ENCODE measurements around the gene NOL9. TPM values are rescaled to one million over a fixed set of nuclear protein-coding genes. Genes with fewer than 3 reads are reported as not detected.
"Not testable (repeated sequence)": the region's sequence is repeated elsewhere in the genome, so short reads cannot be mapped to it uniquely, and the experiment has no call there.

The NOL9 gene
- total and polyA plus RNA-seq, 5 experiments from 2014 or later = 10.4 to 93.0 (median 19.4) TPM

- peak overlapping the region in 3 of 10 donors; percentile 3 to 60 (median 57) for H3K27ac Mint-ChIP-seq
- no peaks in the 10 kb centered on the region for H3K9me3 Mint-ChIP-seq
- ATAC-seq = peak in 1 of 2 donors; percentile 2
- peaks cover 0 to 20% (median 3%) of the 10 kb centered on the region in 5 donors for H3K27me3 Mint-ChIP-seq
- peaks cover 7 to 41% (median 26%) of the 10 kb centered on the region in 4 donors for H3K4me1 Mint-ChIP-seq
- POLR2A ChIA-PET = no interaction called here
- H3K4me3 Mint-ChIP-seq = peak overlapping the region; percentile 47 to 81 (median 64)
- DNase-seq = no peak
- peaks cover 0 to 2% (median 0%) of the 10 kb centered on the region in 3 donors for H3K36me3 Mint-ChIP-seq
Observed at GRCh38 chr1:6496890-6497214, 57.5 kb downstream of the NOL9 start.

- peaks cover 12 to 46% (median 31%) of the 10 kb centered on the region in 4 donors for H3K4me1 Mint-ChIP-seq
- peak overlapping the region; percentile 47 to 73 (median 62) for H3K4me3 Mint-ChIP-seq
- POLR2A ChIA-PET = interaction anchor here (0.6 to 1.3 kb wide), 3 partner anchors 11 to 65 kb away, joined by 3 to 6 read pairs (median 4); no protein-coding TSS in a partner anchor
- DNase-seq (no peak), ATAC-seq (no peak)
- H3K27me3 Mint-ChIP-seq = peaks cover 0 to 15% (median 2%) of the 10 kb centered on the region in 5 donors
- peaks cover 0 to 2% (median 0%) of the 10 kb centered on the region in 3 donors for H3K36me3 Mint-ChIP-seq
- H3K9me3 Mint-ChIP-seq = no peaks in the 10 kb centered on the region
- peak overlapping the region in 5 of 10 donors; percentile 48 to 83 (median 68) for H3K27ac Mint-ChIP-seq
Observed at GRCh38 chr1:6496365-6496721, 58.0 kb downstream of the NOL9 start.

GRCh38 chr1:6495540-6496364 lies 58.6 kb downstream of the NOL9 start:
- ATAC-seq (no peak), DNase-seq (no peak)
- H3K4me3 Mint-ChIP-seq = peak overlapping the region; percentile 39 to 73 (median 54)
- peaks cover 0 to 2% (median 0%) of the 10 kb centered on the region in 3 donors for H3K36me3 Mint-ChIP-seq
- H3K4me1 Mint-ChIP-seq = peaks cover 14 to 50% (median 35%) of the 10 kb centered on the region in 4 donors
- H3K27ac Mint-ChIP-seq = peak overlapping the region in 8 of 10 donors; percentile 27 to 83 (median 68)
- H3K9me3 Mint-ChIP-seq = no peaks in the 10 kb centered on the region
- POLR2A ChIA-PET = interaction anchor here (0.6 to 1.3 kb wide), 6 partner anchors 11 to 107 kb away, joined by 3 to 6 read pairs (median 4); partner anchors contain the start of gene KLHL21
- H3K27me3 Mint-ChIP-seq = peaks cover 0 to 9% (median 0%) of the 10 kb centered on the region in 5 donors

DNA sequence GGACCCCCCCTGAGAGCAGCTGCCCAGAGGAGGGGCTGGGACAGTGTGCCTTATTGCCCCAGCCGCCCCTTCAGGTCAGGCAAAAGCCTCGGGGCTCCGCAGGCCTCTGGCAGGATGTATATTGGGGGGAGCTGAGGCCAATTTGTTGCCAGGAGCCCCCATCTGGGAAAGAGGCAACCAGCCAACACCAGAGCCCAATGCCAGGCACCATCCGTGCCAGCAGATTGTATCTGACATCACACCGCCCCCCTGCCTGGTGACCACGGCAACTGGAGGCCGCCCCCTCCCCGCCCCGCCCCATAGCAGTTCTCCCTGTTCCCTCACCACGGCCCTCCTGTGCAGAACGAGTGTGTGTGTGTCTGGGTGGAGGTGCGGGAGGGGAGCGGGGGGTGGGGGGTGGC lies 59.3 kb downstream of the NOL9 start:
- Mint-ChIP-seq H3K27ac (peak overlapping the region in 3 of 10 donors; percentile 14 to 85 (median 37)), H3K36me3 (peaks cover 0 to 2% (median 0%) of the 10 kb centered on the region in 3 donors), H3K4me1 (peaks cover 17 to 50% (median 37%) of the 10 kb centered on the region in 4 donors), H3K9me3 (no peaks in the 10 kb centered on the region), H3K27me3 (peaks cover 0 to 7% (median 0%) of the 10 kb centered on the region in 5 donors), H3K4me3 (no peak overlapping the region)
- peak in 1 of 2 donors; percentile 15 for ATAC-seq
- POLR2A ChIA-PET = interaction anchor here (0.6 to 1.3 kb wide), 5 partner anchors 26 to 108 kb away, joined by 3 to 5 read pairs (median 3); partner anchors contain the start of gene KLHL21
- no peak for DNase-seq

DNA sequence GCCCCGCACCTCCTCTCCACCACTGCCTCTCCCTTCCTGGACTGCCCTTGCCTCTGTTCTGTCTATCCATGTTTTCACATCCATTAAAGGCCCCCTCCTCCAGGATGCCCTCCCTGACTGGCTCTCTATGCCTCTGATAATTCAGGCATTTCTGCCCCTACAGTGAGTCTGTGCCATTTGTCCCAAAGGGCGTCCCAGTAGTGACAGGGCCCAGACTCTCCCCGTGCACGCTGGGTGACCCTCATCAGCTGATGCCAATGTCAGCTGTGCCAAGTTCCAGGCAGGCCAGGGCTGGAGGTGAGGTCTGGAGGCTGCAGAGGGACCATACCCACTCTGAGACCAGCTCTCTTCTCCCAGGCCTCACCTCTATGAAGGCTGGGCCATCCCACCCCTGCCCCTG lies 59.7 kb downstream of the NOL9 start:
- H3K9me3 Mint-ChIP-seq = no peaks in the 10 kb centered on the region
- peaks cover 0 to 7% (median 0%) of the 10 kb centered on the region in 5 donors for H3K27me3 Mint-ChIP-seq
- POLR2A ChIA-PET = interaction anchor here (0.7 to 1.3 kb wide), 3 partner anchors 26 to 108 kb away, joined by 3 to 4 read pairs (median 3); partner anchors contain the start of gene KLHL21
- peaks cover 17 to 50% (median 39%) of the 10 kb centered on the region in 4 donors for H3K4me1 Mint-ChIP-seq
- H3K4me3 Mint-ChIP-seq = peak overlapping the region in 1 of 10 donors; percentile 69
- H3K27ac Mint-ChIP-seq = peak overlapping the region in 5 of 10 donors; percentile 15 to 85 (median 37)
- DNase-seq = no peak
- H3K36me3 Mint-ChIP-seq = peaks cover 0 to 2% (median 0%) of the 10 kb centered on the region in 3 donors
- no peak for ATAC-seq

GRCh38 chr1:6493834-6494223 lies 60.5 kb downstream of the NOL9 start:
- H3K4me3 Mint-ChIP-seq, ATAC-seq, H3K36me3 Mint-ChIP-seq, H3K27me3 Mint-ChIP-seq, DNase-seq, H3K9me3 Mint-ChIP-seq: not testable (repeated sequence)
- H3K27ac Mint-ChIP-seq = peak overlapping the region in 1 of 10 donors; percentile 40
- POLR2A ChIA-PET = interaction anchor here (1.3 to 6.2 kb wide), 3 partner anchors 52 to 106 kb away, joined by 3 to 43 read pairs (median 30); partner anchors contain the start of genes NOL9 and TAS1R1
- H3K4me1 Mint-ChIP-seq = peaks cover 17 to 50% (median 39%) of the 10 kb centered on the region in 4 donors

DNA sequence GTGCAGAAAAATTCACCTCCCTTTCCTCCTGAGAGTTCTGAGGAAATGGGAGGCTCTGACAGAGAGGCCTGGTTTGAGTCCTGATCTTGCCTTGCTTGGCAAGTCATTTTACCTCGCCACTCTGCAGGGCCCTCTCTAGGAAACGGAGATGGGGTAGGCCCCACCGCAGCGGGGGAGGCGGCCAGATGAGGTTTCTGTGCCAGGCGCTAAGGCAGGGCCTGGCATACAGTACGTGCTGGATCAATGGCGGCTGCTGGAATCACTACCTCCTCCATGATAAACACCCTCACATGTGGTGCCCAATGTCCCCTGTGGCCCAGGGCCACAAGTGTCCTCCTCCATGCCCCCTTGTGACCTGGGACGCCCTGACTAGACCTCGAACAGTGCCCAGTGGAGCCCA lies 62.3 kb downstream of the NOL9 start:
- DNase-seq (no peak), ATAC-seq (no peak)
- H3K9me3 Mint-ChIP-seq = no peaks in the 10 kb centered on the region
- H3K27me3 Mint-ChIP-seq = peaks cover 0 to 14% (median 7%) of the 10 kb centered on the region in 5 donors
- H3K4me3 Mint-ChIP-seq = peak overlapping the region; percentile 76 to 87 (median 82)
- POLR2A ChIA-PET = interaction anchor here (0.5 to 6.2 kb wide), 9 partner anchors 8 to 130 kb away, joined by 3 to 43 read pairs (median 9); partner anchors contain the start of genes ESPN, KLHL21, NOL9 and TAS1R1
- H3K27ac Mint-ChIP-seq = peak overlapping the region in 8 of 10 donors; percentile 42 to 86 (median 76)
- peaks cover 0 to 2% (median 0%) of the 10 kb centered on the region in 3 donors for H3K36me3 Mint-ChIP-seq
- peaks cover 19 to 42% (median 35%) of the 10 kb centered on the region in 4 donors for H3K4me1 Mint-ChIP-seq

DNA sequence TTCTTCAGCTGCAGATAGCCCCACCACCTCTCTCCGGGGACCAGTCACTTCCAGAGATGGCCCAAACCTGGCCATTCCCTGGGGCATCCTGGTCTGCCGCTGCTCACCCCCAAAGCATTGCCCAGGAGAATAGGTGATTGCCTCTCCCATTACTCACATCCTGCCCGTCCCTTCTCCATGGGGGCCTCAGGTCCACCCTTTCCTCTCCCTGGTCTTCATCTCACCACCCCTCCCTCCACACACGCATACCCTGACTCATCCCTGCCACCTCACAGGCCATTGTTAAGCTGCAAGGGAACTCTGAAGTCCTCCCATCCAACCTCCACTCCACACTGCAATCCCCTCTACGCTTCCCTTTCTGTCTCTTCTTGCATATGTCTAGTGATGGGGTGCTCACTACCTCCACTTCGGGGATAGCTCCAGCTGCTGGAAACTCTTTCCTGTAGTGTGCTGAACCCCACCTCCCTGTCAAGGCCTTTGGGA lies 62.8 kb downstream of the NOL9 start, which contains the start of gene PLEKHG5:
TSS of gene PLEKHG5 (minus strand) at position 188 of the 483 bp plus-strand sequence. CDS start 14,096 bp downstream, outside the sequence.
- H3K27me3 Mint-ChIP-seq = peaks cover 1 to 19% (median 11%) of the 10 kb centered on the region in 5 donors
- peaks cover 20 to 41% (median 36%) of the 10 kb centered on the region in 4 donors for H3K4me1 Mint-ChIP-seq
- peaks cover 0 to 2% (median 0%) of the 10 kb centered on the region in 3 donors for H3K36me3 Mint-ChIP-seq
- peak within 1 kb of the TSS; percentile 40 to 87 (median 76) for H3K27ac Mint-ChIP-seq
- H3K9me3 Mint-ChIP-seq = no peaks in the 10 kb centered on the region
- POLR2A ChIA-PET = interaction anchor here (0.5 to 6.2 kb wide), 12 partner anchors 8 to 210 kb away, joined by 3 to 43 read pairs (median 7); partner anchors contain the start of genes DNAJC11, KLHL21, NOL9 and TAS1R1
- H3K4me3 Mint-ChIP-seq = peak within 1 kb of the TSS; percentile 76 to 87 (median 82)
- DNase-seq (no peak), ATAC-seq (no peak)

- no peak for DNase-seq
- ATAC-seq = no peak
- peaks cover 5 to 23% (median 16%) of the 10 kb centered on the region in 5 donors for H3K27me3 Mint-ChIP-seq
- POLR2A ChIA-PET = interaction anchor here (1.0 to 6.2 kb wide), 16 partner anchors 8 to 211 kb away, joined by 3 to 43 read pairs (median 5); partner anchors contain the start of genes DNAJC11, KLHL21, NOL9 and TAS1R1
- peak overlapping the region; percentile 76 to 87 (median 82) for H3K4me3 Mint-ChIP-seq
- H3K9me3 Mint-ChIP-seq = no peaks in the 10 kb centered on the region
- H3K36me3 Mint-ChIP-seq = peaks cover 0 to 2% (median 0%) of the 10 kb centered on the region in 3 donors
- peak overlapping the region in 9 of 10 donors; percentile 42 to 86 (median 74) for H3K27ac Mint-ChIP-seq
- peaks cover 24 to 45% (median 36%) of the 10 kb centered on the region in 4 donors for H3K4me1 Mint-ChIP-seq
Observed at GRCh38 chr1:6491081-6491449, 63.2 kb downstream of the NOL9 start.

GRCh38 chr1:6490181-6491080 lies 63.9 kb downstream of the NOL9 start:
- POLR2A ChIA-PET = interaction anchor here (1.0 to 6.2 kb wide), 17 partner anchors 9 to 211 kb away, joined by 3 to 43 read pairs (median 5); partner anchors contain the start of genes DNAJC11, KLHL21, NOL9 and TAS1R1
- Mint-ChIP-seq H3K27ac (peak overlapping the region in 7 of 10 donors; percentile 34 to 86 (median 67)), H3K36me3 (peaks cover 0 to 2% (median 0%) of the 10 kb centered on the region in 3 donors), H3K27me3 (peaks cover 5 to 27% (median 18%) of the 10 kb centered on the region in 5 donors), H3K9me3 (no peaks in the 10 kb centered on the region), H3K4me3 (peak overlapping the region; percentile 76 to 87 (median 82)), H3K4me1 (peaks cover 25 to 43% (median 31%) of the 10 kb centered on the region in 4 donors)
- ATAC-seq = peak; percentile 45 to 60
- DNase-seq = peak; percentile 20 to 72 (median 40)

DNA sequence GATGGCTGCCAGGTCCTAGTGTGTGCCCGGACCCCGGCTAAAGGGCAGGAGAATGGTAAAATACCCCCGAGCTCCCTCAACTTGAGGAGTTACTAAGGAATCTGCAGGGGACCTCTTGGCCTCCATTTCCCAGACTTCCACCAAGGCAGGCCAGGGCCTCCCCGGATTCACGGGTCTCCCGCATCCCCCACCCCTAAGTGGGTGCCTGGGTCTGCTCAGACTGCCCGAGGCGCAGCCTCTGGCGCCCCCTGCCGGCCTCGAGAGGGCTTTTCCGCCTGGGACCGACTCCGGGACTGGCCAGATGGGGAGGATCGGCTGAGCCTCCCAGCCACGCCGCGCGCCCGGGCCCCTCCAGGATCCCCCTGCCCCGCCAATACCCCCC lies 64.5 kb downstream of the NOL9 start:
- peaks cover 0 to 2% (median 0%) of the 10 kb centered on the region in 3 donors for H3K36me3 Mint-ChIP-seq
- peak overlapping the region in 3 of 10 donors; percentile 19 to 67 (median 58) for H3K27ac Mint-ChIP-seq
- H3K4me1 Mint-ChIP-seq = peaks cover 25 to 43% (median 30%) of the 10 kb centered on the region in 4 donors
- DNase-seq = peak; percentile 57 to 84 (median 75)
- ATAC-seq = peak; percentile 62 to 70
- POLR2A ChIA-PET = interaction anchor here (1.0 to 6.2 kb wide), 10 partner anchors 10 to 141 kb away, joined by 3 to 43 read pairs (median 10); partner anchors contain the start of genes KLHL21, NOL9 and TAS1R1
- H3K9me3 Mint-ChIP-seq = no peaks in the 10 kb centered on the region
- H3K27me3 Mint-ChIP-seq = peaks cover 5 to 31% (median 18%) of the 10 kb centered on the region in 5 donors
- H3K4me3 Mint-ChIP-seq = peak overlapping the region; percentile 68 to 87 (median 76)
